SK-N-SH (cell line): Measurements from ENCODE around the gene NEDD8. TPM values are rescaled to one million over a fixed set of nuclear protein-coding genes. Genes with fewer than 3 reads are reported as not detected.

ENCODE experiments used
- CTCF ChIA-PET: fragments of 300-600, 350-600 bp; formaldehyde crosslinking; extraction: SDS; loops from one replicate; lab custom pipeline; 2021; lab: Yijun Ruan, JAX
- POLR2A ChIA-PET: fragments of 350-600 bp; sonication (Branson Sonifier 250); formaldehyde crosslinking; extraction: SDS; loops from one replicate; lab custom pipeline; 2020; ENCODE audit warnings: antibody characterized with exemption, inconsistent platforms; lab: Yijun Ruan, JAX
- DNase-seq: peaks from one replicate; pipeline ENCODE4 v3.0.0; 2012
- H2AFZ ChIP-seq: fragments of 200-600 bp; sonication (generic); 2 replicates; pipeline ENCODE4 v1.8.1; 2016; ENCODE audit warnings: antibody characterized with exemption, mild to moderate bottlenecking, low read depth
- H3F3A ChIP-seq: fragments of 200-600 bp; sonication (generic); replicated peaks from 2 replicates; pipeline ENCODE3; 2016; ENCODE audit warnings: antibody characterized with exemption, mild to moderate bottlenecking; ENCODE audit not compliant: insufficient read depth
- H3K27ac ChIP-seq, 2 experiments: fragments of 200-500 bp in 1 of 2; fragments of 200-600 bp in 1 of 2; sonication (Bioruptor generic) in 1 of 2; sonication (generic), shearing (Covaris generic) in 1 of 2; 2 replicates each; pipeline versions ENCODE4 v1.5.1 to v1.6.1; 2014 to 2016; ENCODE audit warnings: low read depth in 2 of 2, inconsistent platforms in 1 of 2, low read length in 1 of 2, mild to moderate bottlenecking in 1 of 2, mixed read lengths in 1 of 2
- H3K27me3 ChIP-seq: fragments of 200-600 bp; sonication (generic), shearing (Covaris generic); 2 replicates; pipeline ENCODE4 v1.6.1; 2016; ENCODE audit warnings: mixed run types; ENCODE audit not compliant: insufficient read depth
- H3K36me3 ChIP-seq, 2 experiments: fragments of 200-500 bp in 1 of 2; fragments of 200-600 bp in 1 of 2; sonication (Bioruptor generic) in 1 of 2; sonication (generic) in 1 of 2; replicated peaks in 1 of 2; 2 replicates each; pipeline versions ENCODE3 to v1.5.1; 2014 to 2016; ENCODE audit warnings: low read length in 1 of 2, mild to moderate bottlenecking in 1 of 2; ENCODE audit not compliant: insufficient read depth in 2 of 2, control insufficient read depth in 1 of 2
- H3K4me1 ChIP-seq, 2 experiments: fragments of 200-500 bp in 1 of 2; fragments of 200-600 bp in 1 of 2; sonication (Bioruptor generic) in 1 of 2; sonication (generic), shearing (Covaris generic) in 1 of 2; 2 replicates each; pipeline versions ENCODE4 v1.5.1 to v1.6.1; 2014 to 2016; ENCODE audit warnings: low read depth in 1 of 2, low read length in 1 of 2, mixed run types in 1 of 2; ENCODE audit not compliant: insufficient read depth in 2 of 2, control insufficient read depth in 1 of 2
- H3K4me2 ChIP-seq: fragments of 200-600 bp; sonication (generic), shearing (Covaris generic); 2 replicates; pipeline ENCODE4 v1.6.1; 2017; ENCODE audit warnings: mixed run types
- H3K4me3 ChIP-seq, 2 experiments: fragments of 200-500 bp in 1 of 2; fragments of 200-600 bp in 1 of 2; sonication (Bioruptor generic) in 1 of 2; sonication (generic), shearing (Covaris generic) in 1 of 2; 2 replicates each; pipeline versions ENCODE4 v1.5.1 to v1.8.1; 2014 to 2016; ENCODE audit warnings: low read depth in 2 of 2, inconsistent platforms in 1 of 2, low read length in 1 of 2, mild to moderate bottlenecking in 1 of 2, mixed read lengths in 1 of 2, moderate library complexity in 1 of 2
- H3K79me2 ChIP-seq: fragments of 200-600 bp; sonication (generic); 2 replicates; pipeline ENCODE4 v1.8.1; 2017; ENCODE audit warnings: mild to moderate bottlenecking; ENCODE audit not compliant: insufficient read depth
- H3K9ac ChIP-seq: fragments of 200-600 bp; sonication (generic); 2 replicates; pipeline ENCODE4 v1.6.1; 2017; ENCODE audit warnings: mixed run types
- H3K9me2 ChIP-seq: fragments of 200-600 bp; sonication (generic); 2 replicates; pipeline ENCODE4 v1.6.1; 2017; ENCODE audit warnings: mixed run types
- H3K9me3 ChIP-seq: fragments of 200-600 bp; sonication (generic); 2 replicates; pipeline ENCODE4 v1.6.1; 2017; ENCODE audit warnings: mixed run types, mild to moderate bottlenecking, moderate library complexity
- H4K20me1 ChIP-seq: fragments of 200-600 bp; sonication (generic); 2 replicates; pipeline ENCODE4 v1.6.1; 2017; ENCODE audit warnings: mild to moderate bottlenecking, mixed run types; ENCODE audit not compliant: insufficient read depth
- CHD2 ChIP-seq: fragments of 150-350 bp; IDR thresholded peaks from 2 replicates; pipeline ENCODE4 v1.6.1; 2018; ENCODE audit warnings: low read length; ENCODE audit not compliant: partially characterized antibody
- CTCF ChIP-seq: fragments of 200-600 bp; sonication (generic); IDR thresholded peaks from 2 replicates; pipeline ENCODE4 v1.6.1; 2017; ENCODE audit warnings: antibody characterized with exemption, mild to moderate bottlenecking, moderate library complexity
- EZH2phosphoT487 ChIP-seq: fragments of 200-600 bp; sonication (generic); IDR thresholded peaks from 2 replicates; pipeline ENCODE4 v1.6.1; 2017; ENCODE audit warnings: low read depth, mixed run types, mild to moderate bottlenecking, antibody characterized with exemption, moderate library complexity, borderline replicate concordance
- FOSL2 ChIP-seq: IDR thresholded peaks from 2 replicates; pipeline ENCODE4 v1.4.0; 2012; ENCODE audit warnings: low read depth, mild to moderate bottlenecking, moderate library complexity, borderline replicate concordance
- FOXJ3 ChIP-seq: sonication (generic); formaldehyde crosslinking; IDR thresholded peaks from 2 replicates; pipeline ENCODE4 v1.5.1; 2020; ENCODE audit warnings: mild to moderate bottlenecking, missing genetic modification reagents
- FOXM1 ChIP-seq: IDR thresholded peaks from 2 replicates; pipeline ENCODE4 v1.4.0; 2012; ENCODE audit warnings: low read depth, mild to moderate bottlenecking
- GABPA ChIP-seq: IDR thresholded peaks from 2 replicates; pipeline ENCODE4 v1.4.0; 2012; ENCODE audit warnings: low read depth, mild to moderate bottlenecking
- MEF2A ChIP-seq: IDR thresholded peaks from 2 replicates; pipeline ENCODE4 v1.4.0; 2012; ENCODE audit warnings: low read depth, borderline replicate concordance
- NFIC ChIP-seq: IDR thresholded peaks from 2 replicates; pipeline ENCODE4 v1.4.0; 2012; ENCODE audit warnings: borderline replicate concordance
- RCOR1 ChIP-seq: fragments of 150-350 bp; IDR thresholded peaks from 2 replicates; pipeline ENCODE4 v1.6.1; 2017; ENCODE audit warnings: antibody characterized with exemption, low read length
- RXRA ChIP-seq: IDR thresholded peaks from 2 replicates; pipeline ENCODE4 v1.4.0; 2012; ENCODE audit warnings: low read depth, mild to moderate bottlenecking, borderline replicate concordance
- SMC3 ChIP-seq: IDR thresholded peaks from 2 replicates; pipeline ENCODE4 v1.6.1; 2012; ENCODE audit warnings: low read depth, low read length, improper control_type of control experiment
- TAF1 ChIP-seq: IDR thresholded peaks from 2 replicates; pipeline ENCODE4 v1.6.1; 2012; ENCODE audit warnings: low read depth, mild to moderate bottlenecking, low read length, moderate library complexity, borderline replicate concordance
- TEAD4 ChIP-seq: IDR thresholded peaks from 2 replicates; pipeline ENCODE4 v1.4.0; 2012; ENCODE audit warnings: mild to moderate bottlenecking, borderline replicate concordance; ENCODE audit not compliant: insufficient read depth
- USF2 ChIP-seq: fragments of 150-350 bp; IDR thresholded peaks from 2 replicates; pipeline ENCODE4 v1.6.1; 2017; ENCODE audit warnings: antibody characterized with exemption, low read length, low read depth, borderline replicate concordance
- WGBS: methylation state at CpG from one replicate; pipeline ENCODE4 v1.1.6; 2017; ENCODE audit warnings: low lambda C conversion rate; 5-methylcytosine and 5-hydroxymethylcytosine counted together
- polyA plus RNA-seq, 3 experiments: library from polyadenylated mRNA; depleted of rRNA; stranded (reverse); fragments of >200 nt; gene quantifications; 2 replicates each; pipeline ENCODE4 v1.2.3, GENCODE V29; 2012
- TF ChIP-seq, protein P1 (sequence below): IDR thresholded peaks from 2 replicates; pipeline ENCODE4 v1.4.0; 2012; ENCODE audit warnings: low read depth

Gene NEDD8
- polyA plus RNA-seq, 1 of the 3 experiments (the other 2 are of a cell fraction), result 534 TPM

GRCh38 chr14:24243336-24243836 lies 11.2 kb upstream of the NEDD8 start:
- Histone ChIP-seq H3K4me2 (peak overlapping the region; percentile 95), H3K27me3 (no peaks in the 10 kb centered on the region), H3K4me1 (peaks cover 26% of the 10 kb centered on the region in 2 experiments; a peak in 2 of 4 replicates), H3K4me3 (peak overlapping the region; percentile 68 to 94), H3K79me2 (peaks cover 33% of the 10 kb centered on the region), H3F3A (peaks cover 19% of the 10 kb centered on the region), H3K27ac (peak overlapping the region; percentile 96), H3K9me2 (no peaks in the 10 kb centered on the region), H4K20me1 (no peaks in the 10 kb centered on the region), H3K36me3 (peaks cover 26 to 29% of the 10 kb centered on the region in 2 experiments), H2AFZ (peak overlapping the region; percentile 62; the same call in 1 of the 2 replicates), H3K9me3 (no peaks in the 10 kb centered on the region), H3K9ac (peak overlapping the region; percentile 92)
- ChIA-PET POLR2A (interaction anchor here (1.8 to 2.5 kb wide), 5 partner anchors 10 to 65 kb away, joined by 6 to 27 read pairs (median 13); partner anchors contain the start of genes CHMP4A, CIDEB, DHRS1 and GMPR2), CTCF (interaction anchor here (0.7 to 12.0 kb wide), 34 partner anchors 9 to 193 kb away, joined by 3 to 191 read pairs (median 6); partner anchors contain the start of genes CHMP4A, CIDEB, DHRS1 and GMPR2)
- TF ChIP-seq FOXM1 (no peak), RXRA (no peak), CTCF (no peak), FOXJ3 (no peak), USF2 (no peak), MEF2A (no peak)
- TF ChIP-seq, protein P1, sequence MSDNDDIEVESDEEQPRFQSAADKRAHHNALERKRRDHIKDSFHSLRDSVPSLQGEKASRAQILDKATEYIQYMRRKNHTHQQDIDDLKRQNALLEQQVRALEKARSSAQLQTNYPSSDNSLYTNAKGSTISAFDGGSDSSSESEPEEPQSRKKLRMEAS, result no peak
- WGBS, result 58% methylated on average over 8 of the region's 10 CpGs
- DNase-seq, result no peak

DNA sequence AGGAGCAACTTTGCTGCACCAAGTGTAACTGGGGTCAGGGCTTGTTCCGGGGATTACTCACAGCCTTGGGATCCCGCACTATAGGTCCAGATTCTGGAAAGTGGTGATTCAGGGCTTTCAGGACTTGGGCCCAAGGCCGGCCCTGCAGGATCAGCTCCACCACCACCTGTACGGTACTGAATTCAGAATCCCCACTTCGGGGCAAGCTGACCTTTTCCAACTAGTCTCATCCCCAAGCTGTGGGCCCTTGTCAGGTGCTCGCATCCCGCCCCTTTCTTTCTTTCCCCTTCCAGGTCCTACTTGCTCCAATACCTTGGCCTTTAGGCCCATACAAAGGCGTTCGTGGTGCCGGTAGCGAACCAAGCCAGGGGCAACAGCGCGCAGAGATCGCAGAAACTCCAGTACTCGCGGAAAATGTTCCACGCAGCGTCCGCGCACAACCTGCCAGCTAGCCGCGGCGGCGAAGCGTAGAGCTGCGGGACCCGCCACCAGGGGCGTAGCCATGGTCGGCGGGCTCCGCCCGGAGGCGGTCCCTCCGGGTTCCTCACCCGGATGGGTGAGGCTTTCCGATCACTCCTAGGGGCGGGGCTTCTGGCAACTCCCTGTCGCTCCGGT lies 9.8 kb upstream of the NEDD8 start:
- 2% methylated on average over 38 of the region's 39 CpGs for WGBS
- DNase-seq, result peak; percentile 96
- Histone ChIP-seq H3K79me2 (peaks cover 33% of the 10 kb centered on the region), H3K4me2 (peak overlapping the region; percentile 95), H3K9me3 (no peaks in the 10 kb centered on the region), H3F3A (peaks cover 19% of the 10 kb centered on the region), H3K9me2 (no peaks in the 10 kb centered on the region), H3K27me3 (no peaks in the 10 kb centered on the region), H3K27ac (peak overlapping the region; percentile 96), H3K36me3 (peaks cover 33 to 39% of the 10 kb centered on the region in 2 experiments), H3K4me1 (peaks cover 26% of the 10 kb centered on the region in 2 experiments; a peak in 2 of 4 replicates), H3K4me3 (peak overlapping the region; percentile 68 to 94), H4K20me1 (no peaks in the 10 kb centered on the region), H2AFZ (peak overlapping the region; percentile 80; the same call in 1 of the 2 replicates), H3K9ac (peak overlapping the region; percentile 92)
- ChIA-PET CTCF (interaction anchor here (0.7 to 12.0 kb wide), 31 partner anchors 9 to 195 kb away, joined by 3 to 191 read pairs (median 7); partner anchors contain the start of genes CHMP4A, CIDEB, DHRS1 and GMPR2), POLR2A (interaction anchor here (0.6 to 2.5 kb wide), 16 partner anchors 9 to 1235 kb away, joined by 3 to 27 read pairs (median 6); partner anchors contain the start of genes CHMP4A, CIDEB, DHRS1 and GMPR2)
- TF ChIP-seq TAF1, result no peak
- no peak for TF ChIP-seq FOXM1
- no peak for TF ChIP-seq CHD2
- no peak for TF ChIP-seq NFIC
- TF ChIP-seq RXRA, result no peak
- TF ChIP-seq, protein P1, result no peak
- TF ChIP-seq USF2, result no peak
- no peak for TF ChIP-seq FOSL2
- TF ChIP-seq EZH2phosphoT487, result no peak
- TF ChIP-seq RCOR1, result 0 out of 2 replicates have a peak, but pooled peaks have one; percentile 4
- no peak for TF ChIP-seq TEAD4
- no peak; the same call in 1 of the 2 replicates for TF ChIP-seq GABPA
- TF ChIP-seq SMC3, result no peak
- TF ChIP-seq CTCF, result peak; percentile 40
